Measurements from ENCODE around the gene TTBK2.

The TTBK2 gene

DNA sequence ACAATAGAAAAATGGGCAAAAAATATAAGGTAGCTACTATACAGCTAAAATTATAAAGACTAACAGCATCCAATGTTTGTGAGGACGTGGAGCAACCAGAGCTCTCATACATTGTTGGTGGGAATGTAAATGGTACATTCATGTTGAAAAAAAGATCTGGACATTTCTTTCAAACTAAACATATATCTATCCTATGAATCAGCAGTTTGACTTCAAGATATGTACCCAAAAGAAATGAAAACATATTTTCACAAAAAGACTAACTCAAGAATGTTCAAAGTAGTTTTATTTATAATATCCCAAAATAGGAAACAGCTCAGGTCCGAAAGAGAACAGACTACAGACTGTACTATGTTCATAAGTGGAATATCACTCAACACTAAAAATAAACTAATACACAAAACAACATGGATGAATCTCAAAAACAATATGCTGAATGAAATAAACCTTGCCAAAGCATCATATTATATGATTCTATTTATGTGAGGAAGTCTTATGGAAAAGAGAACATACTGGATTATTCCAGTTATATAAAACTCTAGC lies 8.8 kb upstream of the TTBK2 start:
- H3K4me3 ChIP-seq (replicated peaks; ENCODE audit: insufficient read depth, low read length): no peak overlapping the region
- H3K27me3 ChIP-seq (ENCODE audit: insufficient read depth, poor library complexity, severe bottlenecking): no peaks in the 10 kb centered on the region
- TF ChIP-seq POLR2AphosphoS5 (IDR thresholded peaks at IDR 0.05; ENCODE audit: low read depth) (no peak), REST (IDR thresholded peaks at IDR 0.05; ENCODE audit: insufficient replicate concordance, low read depth) (no peak), SPI1 (IDR thresholded peaks at IDR 0.05; ENCODE audit: borderline replicate concordance, low read depth) (no peak), CTCF (IDR thresholded peaks at IDR 0.05; ENCODE audit: insufficient read depth, low read length) (no peak), GABPA (IDR thresholded peaks at IDR 0.05; ENCODE audit: low read depth) (no peak)
- H3K27ac ChIP-seq (replicated peaks): no peak overlapping the region
- DNase-seq (ENCODE audit: low read depth in 1 of 2, low spot score in 1 of 2): no peak

DNA sequence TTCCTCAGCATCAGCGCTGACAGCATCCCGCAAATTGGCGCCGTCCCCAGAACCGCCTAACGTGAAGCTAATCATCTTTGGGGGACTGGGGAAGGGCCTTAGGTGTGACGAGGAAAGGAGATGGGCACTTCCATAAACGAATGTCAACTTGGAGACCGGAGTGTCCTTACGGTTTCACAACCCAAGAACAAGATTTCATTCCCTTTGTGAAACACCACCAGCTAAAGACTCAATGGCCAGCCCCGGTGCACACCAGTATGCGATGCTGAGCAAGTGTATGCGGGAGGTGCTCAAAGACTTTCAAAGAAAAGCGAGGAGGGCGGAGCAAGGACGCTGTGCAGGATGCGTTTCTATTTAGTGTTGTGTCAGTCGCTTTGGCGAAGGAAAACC lies 759 bp upstream of the TTBK2 start:
- peak in 1 of 2 experiments; percentile 7 for DNase-seq (ENCODE audit: low read depth in 1 of 2, low spot score in 1 of 2)
- Histone ChIP-seq H3K4me3 (replicated peaks; ENCODE audit: insufficient read depth, low read length) (peak overlapping the region; percentile 93), H3K27me3 (ENCODE audit: insufficient read depth, poor library complexity, severe bottlenecking) (no peaks in the 10 kb centered on the region), H3K27ac (replicated peaks) (no peak overlapping the region)
- TF ChIP-seq REST (IDR thresholded peaks at IDR 0.05; ENCODE audit: insufficient replicate concordance, low read depth): no peak
- no peak for TF ChIP-seq POLR2AphosphoS5 (IDR thresholded peaks at IDR 0.05; ENCODE audit: low read depth)
- no peak for TF ChIP-seq CTCF (IDR thresholded peaks at IDR 0.05; ENCODE audit: insufficient read depth, low read length)
- no peak for TF ChIP-seq GABPA (IDR thresholded peaks at IDR 0.05; ENCODE audit: low read depth)
- no peak for TF ChIP-seq SPI1 (IDR thresholded peaks at IDR 0.05; ENCODE audit: borderline replicate concordance, low read depth)

DNA sequence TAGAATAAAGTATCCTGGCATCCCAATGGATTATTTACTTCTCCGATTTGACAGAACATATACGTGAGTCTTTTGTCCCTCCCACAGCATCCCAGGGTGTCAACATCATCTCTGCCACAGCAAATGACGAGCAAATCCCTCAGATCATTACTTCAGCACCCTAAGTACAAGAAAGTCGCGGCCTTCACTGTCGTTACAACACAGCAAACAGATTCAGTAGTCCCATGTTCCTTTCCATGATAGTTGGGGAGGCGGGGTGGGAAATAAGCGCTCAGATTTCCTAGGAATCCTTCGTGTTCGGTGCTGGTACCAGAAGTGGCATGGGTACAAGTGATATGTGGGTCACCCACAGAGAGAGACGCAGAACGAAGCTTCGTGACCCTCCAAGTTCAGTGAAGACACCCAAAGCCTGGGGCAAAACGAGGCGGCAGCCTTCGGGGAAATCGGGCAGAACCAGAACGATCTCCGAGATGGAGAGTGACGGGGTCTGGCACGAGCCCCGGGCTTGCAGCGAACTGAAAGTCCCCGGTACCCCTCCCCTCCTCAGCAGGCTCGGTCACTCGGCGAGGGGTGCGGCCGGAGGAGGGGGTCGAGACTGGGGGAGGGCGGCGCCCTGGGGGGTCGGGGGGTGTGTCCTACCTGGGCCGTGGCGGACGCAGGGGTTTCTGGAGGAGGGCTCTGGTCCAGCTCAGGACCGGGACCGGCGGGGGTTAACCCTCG lies 619 bp downstream of the TTBK2 start:
- Histone ChIP-seq H3K27ac (replicated peaks) (peak overlapping the region; percentile 71), H3K27me3 (ENCODE audit: insufficient read depth, poor library complexity, severe bottlenecking) (no peaks in the 10 kb centered on the region), H3K4me3 (replicated peaks; ENCODE audit: insufficient read depth, low read length) (peak overlapping the region; percentile 93)
- peak; percentile 27 to 47 for DNase-seq (ENCODE audit: low read depth in 1 of 2, low spot score in 1 of 2)
- TF ChIP-seq CTCF (IDR thresholded peaks at IDR 0.05; ENCODE audit: insufficient read depth, low read length): no peak
- no peak for TF ChIP-seq SPI1 (IDR thresholded peaks at IDR 0.05; ENCODE audit: borderline replicate concordance, low read depth)
- peak; percentile 61 for TF ChIP-seq REST (IDR thresholded peaks at IDR 0.05; ENCODE audit: insufficient replicate concordance, low read depth)
